RPMI8226 (cell line): ENCODE data around the gene RCAN3.
"Not testable (repeated sequence)": the region's sequence is repeated elsewhere in the genome, so short reads cannot be mapped to it uniquely, and the experiment has no call there.

ENCODE experiments used
- DNase-seq: peaks from one replicate; pipeline ENCODE4 v3.0.0-alpha.2; 2015

Gene RCAN3

DNA sequence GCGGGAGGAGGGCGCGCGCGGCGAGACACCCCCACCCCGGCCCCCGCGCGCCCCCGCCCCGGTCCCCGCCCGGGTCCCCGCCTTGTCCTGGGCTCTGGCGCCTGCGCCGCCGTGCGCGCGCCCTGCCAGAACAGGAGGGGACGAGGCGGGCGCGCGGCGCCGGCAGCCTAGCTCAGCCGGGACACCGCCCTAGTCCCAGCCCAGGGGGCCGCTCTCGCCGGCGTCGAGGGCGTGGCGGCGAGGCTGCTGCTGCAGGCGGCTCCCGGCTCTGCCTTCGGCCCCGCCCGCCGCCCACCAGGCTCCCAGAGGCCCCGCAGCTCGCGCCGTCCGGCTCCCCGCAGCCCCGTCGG lies at the start of gene RCAN3:
Gene RCAN3, plus strand, starts transcription at position 128 of the 350 bp plus-strand sequence. CDS start 11,537 bp downstream, outside the sequence.
- peak; percentile 82 for DNase-seq

DNA sequence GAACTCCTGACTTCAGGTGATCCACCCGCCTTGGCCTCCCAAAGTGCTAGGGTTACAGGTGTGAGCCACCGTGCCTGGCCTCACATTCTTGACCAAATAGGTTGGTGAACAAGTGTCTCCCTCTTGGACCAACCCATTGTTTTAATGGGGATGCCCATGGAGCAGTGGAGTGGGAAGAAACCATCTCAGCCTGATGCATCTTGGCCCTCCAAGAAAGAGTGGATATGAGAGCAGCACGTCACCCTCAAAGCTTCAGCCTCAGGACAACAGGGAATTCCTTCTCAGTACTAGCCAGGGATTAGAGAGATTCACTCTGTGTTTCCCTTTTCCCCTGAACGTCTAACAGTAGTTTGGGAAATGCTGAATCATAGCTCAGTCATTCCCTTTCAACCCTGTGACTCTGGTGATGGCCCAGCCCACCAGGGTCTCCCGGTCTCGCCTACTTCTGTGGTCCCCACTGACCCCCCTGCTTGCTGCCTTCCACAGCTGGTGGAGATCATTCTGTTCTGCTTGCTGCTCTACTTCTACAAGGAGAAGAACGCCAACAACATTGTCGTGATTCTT lies 49.6 kb upstream of the RCAN3 start:
- DNase-seq: no peak

DNA sequence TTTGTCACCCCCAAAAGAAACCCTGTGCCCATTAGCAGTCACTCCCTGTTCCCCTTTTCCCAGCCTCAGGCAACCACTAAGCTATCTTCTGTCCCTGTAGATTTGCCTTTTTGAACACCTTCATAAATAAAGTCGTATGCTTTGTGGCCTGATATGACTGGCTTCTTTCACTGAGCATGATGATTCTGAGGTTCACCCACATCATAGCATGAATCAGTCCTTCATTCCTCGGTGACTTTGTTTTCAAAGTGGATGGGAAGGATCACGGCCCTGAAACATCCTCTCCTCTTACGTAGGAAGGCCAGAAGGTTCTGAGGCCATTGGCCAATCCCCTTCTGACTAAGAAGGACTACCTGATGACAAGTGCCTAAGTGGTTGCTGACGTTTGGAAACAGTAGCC lies 48.0 kb upstream of the RCAN3 start:
- no peak for DNase-seq

DNA sequence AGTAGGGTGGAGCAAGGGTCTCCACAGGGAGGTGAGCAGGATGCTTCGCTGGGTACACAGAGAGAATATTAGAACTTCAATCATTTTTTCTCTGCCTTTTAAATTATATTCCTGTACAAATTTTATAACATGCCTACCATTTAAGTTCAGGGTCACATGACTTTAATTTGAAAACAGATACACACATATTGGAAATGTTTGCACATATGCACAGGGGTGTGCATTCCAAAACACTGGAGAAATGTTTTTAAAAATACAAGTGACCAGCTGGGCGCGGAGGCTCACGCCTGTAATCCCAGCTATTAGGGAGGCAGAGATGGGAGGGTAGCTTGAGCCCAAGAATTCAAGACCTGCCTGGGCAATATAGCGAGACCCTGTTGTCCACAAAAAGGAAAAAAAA lies 47.4 kb upstream of the RCAN3 start:
- DNase-seq: no peak

DNA sequence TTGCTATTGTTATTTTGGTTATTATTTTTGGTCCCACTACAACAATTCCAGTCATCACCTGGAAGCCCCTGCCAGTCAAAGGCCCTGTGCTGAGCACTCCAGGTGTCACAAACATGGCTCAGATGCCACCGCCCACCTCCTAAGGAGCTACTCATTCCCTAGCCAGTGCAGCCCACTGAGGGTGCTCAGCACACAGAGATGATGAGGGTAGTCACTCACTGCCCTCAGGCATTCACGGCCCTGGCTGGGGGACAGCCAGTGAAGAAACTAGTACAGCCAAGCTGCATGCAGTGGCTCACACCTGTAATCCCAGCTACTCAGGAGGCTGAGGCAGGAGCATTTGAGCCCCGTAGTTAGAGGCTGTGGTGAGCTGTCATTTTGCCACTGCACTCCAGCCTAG lies 44.8 kb upstream of the RCAN3 start:
- no peak for DNase-seq

DNA sequence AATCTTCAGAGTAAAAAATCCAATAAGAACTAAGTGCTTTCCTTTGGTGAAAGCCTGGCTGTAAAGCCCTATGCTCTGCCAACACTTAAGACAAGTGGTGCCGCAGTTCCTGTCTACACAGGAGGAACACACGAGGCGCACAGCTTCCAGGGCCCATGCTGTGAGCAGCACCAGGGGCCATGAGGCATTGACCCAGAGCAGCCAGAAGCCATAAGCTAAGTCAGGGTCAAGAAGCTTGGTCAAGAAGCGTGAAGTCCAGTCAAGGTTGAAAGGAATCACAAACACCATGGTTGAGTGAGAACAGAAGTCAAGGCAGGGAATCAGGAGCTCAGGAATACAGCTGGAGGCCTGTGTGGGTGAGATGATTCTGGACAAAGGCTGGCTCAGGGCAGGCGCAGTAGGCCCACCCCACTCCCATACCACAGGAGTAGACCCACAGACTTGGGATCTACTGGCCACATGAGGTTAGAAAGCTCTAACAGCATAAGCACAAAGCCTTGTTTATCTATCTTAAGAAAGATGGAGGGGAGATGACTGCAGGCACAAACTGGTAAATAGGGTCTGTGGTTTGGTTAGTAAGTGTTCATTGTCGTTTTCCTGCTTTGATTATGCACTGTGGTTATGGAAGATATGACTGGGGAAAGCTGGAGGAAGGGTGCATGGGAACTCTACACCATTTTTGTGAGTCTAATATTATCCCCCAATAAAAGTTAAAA lies 42.9 kb upstream of the RCAN3 start:
- DNase-seq: no peak

DNA sequence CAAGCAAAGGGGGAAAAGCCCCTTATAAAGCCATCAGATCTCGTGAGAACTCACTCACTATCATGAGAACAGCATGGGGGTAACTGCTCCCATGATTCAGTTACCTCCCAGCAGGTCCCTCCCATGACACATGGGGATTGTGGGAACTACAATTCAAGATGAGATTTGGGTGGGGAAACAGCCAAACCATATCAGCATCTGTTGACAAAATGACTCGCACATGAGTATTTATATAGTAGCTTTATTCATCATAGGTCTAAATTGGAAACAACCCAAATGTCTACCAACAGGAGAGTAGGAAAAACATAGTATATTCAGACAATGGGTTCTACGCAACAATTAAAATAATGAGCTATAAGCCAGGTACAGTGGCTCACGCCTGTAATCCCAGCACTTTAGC lies 40.5 kb upstream of the RCAN3 start:
- DNase-seq: not testable (repeated sequence)

DNA sequence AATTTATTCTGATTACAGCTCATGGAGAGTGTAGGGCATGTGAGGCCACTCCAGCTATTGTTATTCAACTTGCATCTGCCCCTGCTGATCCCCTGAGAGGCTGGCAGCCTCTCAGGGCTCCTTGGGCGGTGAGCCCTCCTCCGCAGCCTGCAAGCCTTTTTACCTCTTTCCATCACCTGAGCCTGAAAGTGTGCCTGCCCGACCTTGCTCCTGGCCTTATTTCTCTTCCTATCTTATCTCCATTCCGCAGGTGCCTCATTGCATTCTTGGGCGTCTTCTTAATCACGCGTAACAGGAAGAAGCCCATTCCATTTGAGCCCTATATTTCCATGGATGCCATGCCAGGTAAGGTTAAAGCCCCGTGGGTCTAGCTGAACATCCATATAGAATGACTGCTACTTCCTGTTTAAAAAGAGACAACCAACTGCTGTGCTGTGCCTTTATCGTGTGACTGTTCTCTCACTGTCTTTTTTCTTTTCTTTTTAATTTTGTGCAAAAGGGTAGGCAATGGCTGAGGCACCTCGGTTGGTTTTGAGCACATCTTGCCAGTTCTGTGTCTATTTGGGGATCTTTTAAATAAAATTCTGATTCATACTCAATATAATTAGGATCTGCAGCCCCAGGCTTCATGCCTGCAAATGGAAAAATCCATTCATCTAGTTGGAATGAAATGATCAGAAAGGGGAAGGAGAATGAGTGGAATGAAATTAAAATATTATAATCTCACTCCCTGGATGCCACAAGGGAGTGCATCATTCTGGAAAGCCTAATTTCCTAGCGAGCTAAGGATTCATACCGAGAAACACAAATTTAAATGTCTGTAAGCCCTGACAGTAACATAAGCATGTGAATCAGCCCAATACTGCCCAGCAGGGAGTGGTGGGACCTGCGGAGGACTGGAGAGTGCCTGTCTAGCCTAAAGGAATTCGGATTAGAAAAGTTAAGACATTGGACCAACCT lies 38.6 kb upstream of the RCAN3 start:
- no peak for DNase-seq

DNA sequence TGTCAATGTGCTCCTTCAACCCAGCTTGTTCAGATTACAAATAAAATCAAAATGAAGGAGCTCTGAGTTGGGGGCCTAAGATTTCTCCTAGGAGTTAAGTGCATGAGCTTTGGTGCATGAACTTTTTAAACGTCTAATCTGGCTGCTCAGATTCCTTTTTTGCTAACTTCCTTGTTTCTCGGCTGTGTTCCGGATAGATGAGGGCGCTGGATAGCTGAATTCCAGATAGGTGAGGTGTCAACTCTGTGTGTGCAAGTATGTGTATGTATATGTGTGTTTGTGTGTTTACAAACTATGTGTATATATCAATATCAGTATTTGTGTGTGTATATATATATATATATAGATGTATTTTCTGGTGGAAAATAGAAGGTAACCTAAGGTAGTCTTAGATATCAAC lies 37.5 kb upstream of the RCAN3 start:
- DNase-seq: no peak

DNA sequence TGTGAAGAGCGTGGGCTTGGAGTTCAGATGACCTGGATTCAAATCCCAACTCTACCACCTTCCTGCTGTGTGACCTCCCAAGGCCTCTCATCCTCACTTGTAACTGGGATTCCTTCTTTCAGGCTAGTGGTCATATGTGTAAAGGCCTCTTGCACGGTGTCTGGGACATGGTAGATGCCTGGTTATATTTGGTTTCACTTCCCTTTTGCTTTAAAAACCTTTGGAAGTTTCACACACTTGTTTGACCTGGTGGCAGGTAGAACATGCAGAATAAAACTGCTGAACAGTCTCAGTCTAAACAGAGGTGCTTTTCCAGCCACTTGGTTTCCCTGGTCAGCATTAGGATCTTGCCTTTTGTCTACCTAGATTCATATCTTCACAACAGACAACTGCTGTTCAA lies 37.0 kb upstream of the RCAN3 start:
- peak; percentile 65 for DNase-seq

DNA sequence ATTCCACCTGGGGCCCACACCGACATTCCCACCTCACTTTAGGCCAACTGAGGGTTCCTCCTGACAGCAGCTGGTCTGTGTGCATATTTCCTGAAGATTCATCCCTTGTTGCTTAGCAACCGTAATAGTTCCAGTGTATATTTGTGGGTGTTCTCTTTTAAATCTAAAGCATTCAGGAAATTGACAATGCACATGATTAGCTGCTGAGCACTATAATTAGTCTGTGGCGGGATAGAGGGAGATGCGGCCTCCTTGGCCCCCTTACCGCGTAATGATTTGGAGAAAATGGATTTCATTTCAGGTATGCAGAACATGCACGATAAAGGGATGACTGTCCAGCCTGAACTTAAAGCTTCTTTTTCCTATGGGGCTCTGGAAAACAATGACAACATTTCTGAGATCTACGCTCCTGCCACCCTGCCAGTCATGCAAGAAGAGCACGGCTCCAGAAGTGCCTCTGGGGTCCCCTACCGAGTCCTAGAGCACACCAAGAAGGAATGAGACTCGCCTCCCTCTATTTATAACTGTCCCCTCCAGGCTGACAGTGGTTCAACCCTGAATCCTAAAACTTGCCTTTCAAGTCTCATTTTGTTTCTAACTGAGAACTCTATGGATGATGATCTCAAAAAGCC lies 33.8 kb upstream of the RCAN3 start:
- DNase-seq: no peak

DNA sequence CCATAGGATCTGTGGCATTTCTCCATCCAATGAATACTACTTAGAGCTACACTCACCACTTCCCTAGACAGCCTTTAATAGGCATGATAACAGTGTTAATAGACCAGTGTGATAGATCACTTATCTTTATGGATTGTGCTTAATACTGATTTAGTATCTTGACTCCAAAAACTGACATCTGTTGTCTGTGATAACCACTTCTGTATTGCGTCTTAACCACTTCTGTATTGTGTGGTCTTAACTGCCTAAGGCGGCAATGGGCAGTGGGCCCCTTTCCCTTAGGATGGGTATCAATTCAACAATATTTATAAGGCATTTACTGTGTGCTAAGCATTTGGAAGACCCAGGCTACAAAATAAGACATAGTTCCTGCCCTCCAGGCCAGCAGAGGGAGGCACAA lies 32.0 kb upstream of the RCAN3 start:
- DNase-seq: no peak

DNA sequence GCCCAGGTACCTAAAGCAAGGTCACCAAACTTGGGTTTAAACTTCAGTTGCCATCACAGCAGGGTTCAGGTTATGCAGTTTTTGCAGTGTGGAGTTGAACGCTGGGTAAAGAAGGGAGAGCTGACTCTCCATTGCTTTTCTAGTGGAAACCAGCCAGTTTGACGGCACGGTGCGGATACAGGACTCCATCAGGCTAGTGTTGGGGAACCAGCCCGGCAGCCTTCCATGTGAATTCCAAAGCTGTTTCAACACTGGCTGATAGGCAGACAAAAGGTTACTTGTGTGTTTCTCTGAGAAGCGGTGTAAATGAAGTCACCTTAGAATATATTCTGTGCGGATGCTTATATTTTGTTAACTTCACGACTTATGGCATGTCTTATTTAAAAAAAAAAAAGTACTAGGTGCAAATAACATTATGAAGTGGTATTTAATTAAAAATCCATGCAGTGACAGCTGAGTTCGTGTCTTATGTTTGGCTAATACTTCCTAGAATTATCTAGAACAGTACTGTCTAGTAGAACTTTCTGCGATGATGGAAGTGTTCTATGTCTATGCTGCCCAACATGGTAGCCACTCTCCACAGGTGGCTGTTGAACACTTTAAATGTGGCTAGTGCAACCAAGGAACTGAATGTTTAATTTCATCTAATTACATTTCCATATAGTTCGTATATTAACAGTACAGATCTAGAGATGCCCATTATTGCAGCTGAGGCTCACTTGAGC lies 29.9 kb upstream of the RCAN3 start:
- DNase-seq: no peak

DNA sequence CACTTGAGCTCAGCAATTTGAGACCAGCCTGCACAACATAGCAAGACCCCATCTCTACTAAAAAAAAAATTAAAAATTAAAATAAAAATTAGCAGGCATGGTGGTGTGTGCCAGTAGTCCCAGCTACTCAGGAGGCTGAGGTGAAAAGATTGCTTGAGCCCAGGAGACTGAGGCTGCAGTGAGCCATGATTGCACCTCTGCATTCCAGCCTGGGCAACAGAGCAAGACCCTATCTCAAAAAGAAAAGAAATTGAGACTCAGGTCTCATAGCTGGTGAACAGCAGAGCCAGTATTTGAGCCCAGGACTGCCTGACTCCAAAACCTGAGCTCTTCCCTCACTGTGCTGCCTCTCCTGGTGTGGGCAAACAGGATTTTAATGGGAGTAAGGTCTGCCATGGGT lies 28.4 kb upstream of the RCAN3 start:
- no peak for DNase-seq

DNA sequence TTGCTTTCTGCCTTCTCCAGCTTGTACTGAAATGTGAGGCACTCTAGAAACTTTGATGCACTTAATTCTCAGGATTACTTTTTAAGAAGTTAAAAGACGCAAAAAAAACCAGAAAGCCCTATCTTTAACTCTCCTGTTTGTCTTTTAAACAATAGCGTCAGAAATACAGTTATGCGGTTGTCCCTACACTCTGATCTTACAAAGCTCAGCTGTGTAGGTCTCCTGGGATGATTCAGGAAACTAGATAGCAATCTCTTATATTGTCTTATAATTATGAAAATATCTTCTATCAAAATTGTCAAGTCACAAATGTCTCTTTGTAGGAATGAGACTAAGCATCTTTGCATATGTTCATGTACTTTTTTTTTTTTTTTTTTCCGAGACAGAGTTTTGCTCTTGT lies 26.9 kb upstream of the RCAN3 start:
- no peak for DNase-seq

DNA sequence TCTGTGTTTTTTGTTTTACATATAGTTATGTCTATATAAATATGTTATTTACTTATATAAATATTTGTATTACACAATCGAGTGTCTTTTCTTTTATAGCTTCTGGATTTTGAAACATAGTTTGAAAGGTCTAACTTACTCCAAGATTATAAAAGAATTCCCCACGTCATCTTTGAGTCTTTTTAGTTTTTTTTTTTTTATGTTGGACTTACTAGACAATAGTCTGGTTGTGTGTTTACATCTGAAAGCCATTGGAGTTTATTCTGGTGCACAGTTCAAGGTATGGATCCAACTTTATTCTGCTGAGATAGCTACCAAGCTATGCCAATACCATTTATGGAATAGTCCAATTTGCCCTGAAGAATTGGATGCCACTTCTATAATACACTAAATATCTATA lies 26.1 kb upstream of the RCAN3 start:
- no peak for DNase-seq

DNA sequence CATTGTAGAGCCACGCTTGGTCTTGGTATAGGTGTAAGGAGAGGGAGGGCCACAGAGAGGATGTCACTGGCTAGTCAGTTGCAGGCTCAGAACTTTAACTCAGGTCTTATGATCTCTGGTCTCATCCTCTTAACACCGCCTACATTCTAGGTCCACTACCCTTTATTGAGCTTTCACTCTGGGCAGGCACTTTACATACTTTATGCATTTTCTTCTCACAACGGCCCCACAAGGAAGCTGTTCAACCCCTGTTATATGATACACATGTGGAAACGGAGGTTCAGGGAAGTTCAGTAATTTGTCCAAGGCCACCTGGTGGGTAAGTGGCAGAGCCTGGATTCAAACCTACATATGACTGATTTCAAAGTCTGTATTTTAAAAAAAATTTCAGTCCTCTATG lies 25.3 kb upstream of the RCAN3 start:
- DNase-seq: no peak

DNA sequence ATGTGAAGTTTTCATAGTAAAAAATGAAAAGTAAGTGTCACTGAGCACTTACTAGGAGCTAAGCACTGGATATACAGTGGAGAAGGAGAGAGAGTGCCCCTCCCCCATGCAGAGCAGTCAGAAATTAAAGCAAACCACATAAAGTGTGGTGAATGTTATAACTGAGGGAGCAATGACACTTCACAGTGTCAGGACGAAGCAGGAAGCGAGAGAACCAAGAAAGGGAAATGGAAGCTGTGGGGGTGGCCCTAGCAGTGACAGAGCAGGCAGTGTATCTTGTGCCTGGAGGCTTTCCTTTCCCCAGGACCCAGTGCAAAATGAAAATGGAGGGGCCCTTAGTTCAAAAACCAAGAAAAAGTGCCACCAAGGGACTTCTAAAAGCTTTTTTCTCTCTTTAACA lies 21.5 kb upstream of the RCAN3 start:
- peak; percentile 46 for DNase-seq

DNA sequence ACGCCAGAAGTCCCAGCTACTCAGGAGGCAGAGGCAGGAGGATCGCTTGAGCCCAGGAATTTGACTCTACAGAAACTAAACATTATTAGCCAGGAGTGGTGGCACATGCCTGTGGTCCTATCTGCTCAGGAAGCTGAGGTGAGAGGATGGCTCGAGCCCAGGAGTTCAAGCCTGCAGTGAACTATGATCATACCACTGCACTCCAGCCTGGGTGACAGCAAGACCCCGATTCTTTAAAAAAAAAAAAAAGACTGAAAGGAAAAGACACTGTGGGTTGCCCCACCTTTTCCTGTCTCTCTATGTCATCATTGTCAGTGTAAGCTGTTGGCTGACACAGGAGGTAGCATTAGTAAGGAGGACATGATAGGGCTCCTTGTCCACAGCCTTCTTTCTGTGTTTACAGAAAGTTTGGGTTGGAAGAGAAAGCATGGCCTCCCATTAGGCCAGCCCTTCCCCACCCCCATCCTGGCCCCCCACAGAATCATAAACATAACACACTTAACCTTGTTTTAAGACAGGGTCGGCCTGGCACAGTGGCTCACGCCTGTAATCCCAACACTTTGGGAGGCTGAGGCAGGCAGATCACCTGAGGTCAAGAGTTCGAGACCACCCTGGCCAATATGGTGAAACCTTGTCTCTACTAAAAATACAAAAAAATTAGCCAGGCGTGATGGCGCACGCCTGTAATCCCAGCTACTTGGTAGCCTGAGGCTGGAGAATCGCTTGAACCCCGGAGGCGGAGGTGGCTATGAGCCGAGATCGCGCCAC lies 20.6 kb upstream of the RCAN3 start:
- DNase-seq: no peak

DNA sequence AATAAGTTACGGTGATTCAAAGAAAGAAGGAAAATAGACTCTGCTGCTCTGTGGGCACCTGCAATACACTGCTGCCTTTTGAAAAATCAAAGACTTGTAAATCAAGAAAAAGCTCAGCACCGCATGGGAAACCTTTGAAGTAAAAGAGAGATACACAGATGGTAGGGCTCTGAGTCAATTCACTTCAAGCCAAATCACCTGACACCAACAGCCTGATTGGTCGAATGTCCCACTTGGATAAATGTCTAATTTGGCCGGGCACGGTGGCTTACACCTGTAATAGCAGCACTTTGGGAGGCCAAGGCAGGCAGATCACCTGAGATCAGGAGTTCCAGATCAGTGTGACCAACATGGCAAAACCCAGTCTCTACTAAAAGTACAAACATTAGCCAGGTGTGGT lies 19.2 kb upstream of the RCAN3 start:
- no peak for DNase-seq

DNA sequence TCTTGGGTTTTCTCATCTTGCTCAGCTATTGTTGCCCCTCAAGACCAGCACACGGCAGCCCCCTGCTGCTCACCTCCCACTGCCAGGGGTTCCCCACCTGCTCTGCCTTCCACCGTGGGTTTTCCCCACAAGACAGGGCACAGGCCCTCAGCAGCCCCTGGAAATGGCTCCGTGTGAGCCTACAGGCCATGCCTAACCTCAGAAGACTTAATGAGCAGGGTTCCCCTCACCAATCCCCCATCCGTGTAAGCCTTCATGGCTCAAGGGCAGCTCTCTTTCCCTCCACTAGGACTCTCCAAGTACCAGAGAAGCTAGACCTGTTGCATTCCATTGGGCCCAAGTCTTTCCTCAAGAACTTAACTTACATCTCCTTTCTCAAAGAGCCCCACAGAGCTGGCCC lies 18.4 kb upstream of the RCAN3 start:
- DNase-seq: no peak
